Activated CD4-positive, alpha-beta memory T cell treated with anti-CD3 and anti-CD28 coated beads for 36 hours (primary cell): ENCODE measurements around the gene PIERCE2. TPM values are rescaled to one million over a fixed set of nuclear protein-coding genes. Genes with fewer than 3 reads are reported as not detected.
"Not testable (repeated sequence)": the region's sequence is repeated elsewhere in the genome, so short reads cannot be mapped to it uniquely, and the experiment has no call there.

ENCODE experiments used
- CTCF ChIA-PET: fragments of 350-600 bp; sonication (Branson Sonifier 250); formaldehyde crosslinking; loops from one replicate; lab custom pipeline; 2021; ENCODE audit warnings: antibody characterized with exemption, inconsistent platforms; lab: Charles Lee
- POLR2A ChIA-PET: fragments of 350-600 bp; sonication (Branson Sonifier 250); formaldehyde crosslinking; loops from one replicate; lab custom pipeline; 2021; ENCODE audit warnings: antibody characterized with exemption; lab: Charles Lee
- DNase-seq: peaks from one replicate; pipeline ENCODE4 v3.0.0-alpha.2; 2020
- H3K27ac Mint-ChIP-seq: one replicate; pipeline ENCODE4 v1.8.0; 2021; ENCODE audit warnings: mixed read lengths
- H3K27me3 Mint-ChIP-seq: one replicate; pipeline ENCODE4 v1.8.0; 2021; ENCODE audit warnings: mixed read lengths
- H3K36me3 Mint-ChIP-seq: one replicate; pipeline ENCODE4 v1.8.0; 2021; ENCODE audit warnings: mixed read lengths
- H3K4me1 Mint-ChIP-seq: one replicate; pipeline ENCODE4 v1.8.0; 2021; ENCODE audit warnings: low read depth, mixed read lengths
- H3K4me3 Mint-ChIP-seq: one replicate; pipeline ENCODE4 v1.8.0; 2021; ENCODE audit warnings: mild to moderate bottlenecking, mixed read lengths
- H3K9me3 Mint-ChIP-seq: one replicate; pipeline ENCODE4 v1.8.0; 2021; ENCODE audit warnings: mixed read lengths
- intact Hi-C: fragments of 100-400 bp; cut with micrococcal nuclease; formaldehyde crosslinking; loops from one replicate; pipeline ENCODE4 v1.15.1; 2023
- microRNA-seq: library from miRNA; unstranded; fragments of <30 nt; microRNA quantifications from one replicate; pipeline ENCODE4 v1.2.0, GENCODE V29; 2022; ENCODE audit warnings: borderline number of aligned reads, borderline microRNAs expressed, borderline replicate concordance
- total RNA-seq, 2 experiments: library from RNA; stranded (reverse); gene quantifications; one replicate each; pipeline ENCODE4 v1.2.3, GENCODE V29; 2021

The PIERCE2 gene
- total RNA-seq, 2 experiments from 2014 or later = 0.34 TPM; not detected in 1

DNA sequence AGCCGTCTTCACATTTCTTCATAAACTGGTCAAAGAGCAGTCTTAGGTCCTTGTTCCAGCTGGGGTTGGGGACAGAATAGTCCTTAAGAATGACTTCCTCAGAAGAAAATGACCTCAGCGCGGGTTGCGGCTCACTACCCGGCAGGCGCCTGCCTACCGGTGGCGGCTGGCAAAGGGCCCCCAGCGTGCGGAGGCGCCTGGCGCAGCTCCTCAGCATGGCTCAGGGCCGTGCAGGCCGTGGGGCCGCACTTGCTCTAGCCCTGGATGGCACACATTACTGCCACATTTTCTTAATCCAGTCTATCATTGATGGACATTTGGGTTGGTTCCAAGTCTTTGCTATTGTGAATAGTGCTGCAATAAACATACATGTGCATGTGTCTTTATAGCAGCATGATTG lies 34.8 kb downstream of the PIERCE2 start:
- H3K4me1 Mint-ChIP-seq, H3K36me3 Mint-ChIP-seq, POLR2A ChIA-PET, CTCF ChIA-PET, H3K4me3 Mint-ChIP-seq, H3K27me3 Mint-ChIP-seq, intact Hi-C loops, H3K27ac Mint-ChIP-seq, DNase-seq, H3K9me3 Mint-ChIP-seq: not testable (repeated sequence)

DNA sequence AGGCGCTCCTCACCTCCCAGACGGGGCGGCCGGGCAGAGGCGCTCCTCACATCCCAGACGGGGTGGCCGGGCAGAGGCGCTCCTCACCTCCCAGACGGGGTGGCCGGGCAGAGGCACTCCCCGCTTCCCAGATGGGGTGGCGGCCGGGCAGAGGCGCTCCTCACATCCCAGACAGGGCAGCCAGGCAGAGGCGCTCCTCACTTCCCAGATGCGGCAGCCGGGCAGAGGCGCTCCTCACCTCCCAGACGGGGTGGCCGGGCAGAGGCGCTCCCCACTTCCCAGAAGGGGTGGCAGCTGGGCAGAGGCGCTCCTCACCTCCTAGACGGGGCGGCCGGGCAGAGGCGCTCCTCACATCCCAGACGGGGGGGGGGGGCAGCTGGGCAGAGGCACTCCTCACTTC lies 37.6 kb downstream of the PIERCE2 start:
- H3K27ac Mint-ChIP-seq, intact Hi-C loops, H3K4me1 Mint-ChIP-seq, H3K9me3 Mint-ChIP-seq, H3K27me3 Mint-ChIP-seq, H3K36me3 Mint-ChIP-seq, CTCF ChIA-PET, DNase-seq, H3K4me3 Mint-ChIP-seq, POLR2A ChIA-PET: not testable (repeated sequence)

DNA sequence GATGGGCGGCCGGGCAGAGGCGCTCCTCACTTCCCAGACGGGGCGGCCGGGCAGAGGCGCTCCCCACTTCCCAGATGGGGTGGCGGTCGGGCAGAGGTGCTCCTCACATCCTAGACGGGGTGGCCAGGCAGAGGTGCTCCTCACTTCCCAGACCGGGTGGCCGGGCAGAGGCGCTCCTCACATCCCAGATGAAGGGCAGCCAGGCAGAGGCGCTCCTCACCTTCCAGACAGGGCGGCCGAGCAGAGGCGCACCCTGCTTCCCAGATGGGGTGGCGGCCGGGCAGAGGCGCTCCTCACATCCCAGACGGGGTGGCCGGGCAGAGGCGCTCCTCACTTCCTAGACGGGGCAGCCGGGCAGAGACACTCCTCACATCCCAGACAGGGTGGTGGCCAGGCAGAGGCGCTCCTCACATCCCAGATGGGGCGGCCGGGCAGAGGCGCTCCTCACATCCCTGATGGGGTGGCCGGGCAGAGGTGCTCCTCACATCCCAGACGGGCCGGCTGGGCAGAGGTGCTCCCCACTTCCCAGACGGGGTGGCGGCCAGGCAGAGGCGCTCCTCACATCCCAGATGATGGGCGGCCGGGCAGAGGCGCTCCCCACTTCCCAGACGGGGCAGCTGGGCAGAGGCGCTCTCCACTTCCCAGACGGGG lies 38.2 kb downstream of the PIERCE2 start:
- H3K4me1 Mint-ChIP-seq, CTCF ChIA-PET, intact Hi-C loops, DNase-seq, H3K36me3 Mint-ChIP-seq, POLR2A ChIA-PET, H3K27ac Mint-ChIP-seq, H3K27me3 Mint-ChIP-seq, H3K9me3 Mint-ChIP-seq, H3K4me3 Mint-ChIP-seq: not testable (repeated sequence)

DNA sequence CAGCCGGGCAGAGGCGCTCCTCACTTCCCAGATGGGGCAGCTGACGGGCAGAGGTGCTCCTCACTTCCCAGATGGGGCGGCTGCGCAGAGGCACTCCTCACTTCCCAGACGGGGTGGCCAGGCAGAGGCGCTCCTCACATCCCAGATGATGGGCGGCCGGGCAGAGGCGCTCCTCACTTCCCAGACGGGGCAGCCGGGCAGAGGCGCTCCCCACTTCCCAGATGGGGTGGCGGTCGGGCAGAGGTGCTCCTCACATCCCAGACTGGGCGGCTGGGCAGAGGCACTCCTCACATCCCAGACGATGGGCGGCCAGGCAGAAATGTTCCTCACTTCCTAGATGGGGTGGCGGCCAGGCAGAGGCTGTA lies 38.7 kb downstream of the PIERCE2 start:
- H3K9me3 Mint-ChIP-seq, intact Hi-C loops, H3K4me1 Mint-ChIP-seq: not testable (repeated sequence)

DNA sequence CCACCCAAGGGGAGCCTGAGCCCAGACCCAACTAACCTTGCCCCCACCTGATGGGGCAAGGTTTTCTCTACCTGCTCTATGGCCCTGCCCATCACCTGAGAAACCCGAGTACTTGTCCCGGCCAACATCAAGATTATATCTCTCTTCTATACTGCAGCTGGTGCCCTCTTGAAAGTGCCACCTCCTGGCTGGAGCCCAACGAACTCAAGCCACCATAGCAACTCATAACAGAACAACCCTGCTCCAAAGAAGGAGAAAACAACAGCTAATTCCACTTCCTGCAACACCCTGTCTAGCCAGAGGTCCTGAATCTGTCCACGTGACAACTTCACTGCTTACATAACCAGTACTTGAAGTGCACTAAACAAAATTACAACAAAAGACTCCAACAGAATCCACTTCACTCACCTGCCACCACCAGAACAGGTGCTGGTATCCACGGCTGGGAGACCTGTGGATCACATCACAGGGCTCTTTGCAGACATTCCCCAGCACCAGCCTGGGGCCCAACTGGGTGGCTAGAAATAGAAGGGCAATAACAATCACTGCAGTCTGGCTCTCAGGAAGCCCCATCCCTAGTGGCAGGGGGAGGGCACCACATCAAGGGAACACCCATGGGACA lies 49.2 kb downstream of the PIERCE2 start:
- ChIA-PET CTCF (no interaction called here), POLR2A (no interaction called here)
- H3K27me3 Mint-ChIP-seq = peaks cover 7% of the 10 kb centered on the region
- H3K4me1 Mint-ChIP-seq = no peaks in the 10 kb centered on the region
- H3K36me3 Mint-ChIP-seq = peaks cover 1% of the 10 kb centered on the region
- no peak overlapping the region for H3K4me3 Mint-ChIP-seq
- DNase-seq = no peak
- H3K27ac Mint-ChIP-seq = no peak overlapping the region
- intact Hi-C loops = no loop called here
- peaks cover 14% of the 10 kb centered on the region for H3K9me3 Mint-ChIP-seq

More for the DNA sequence above, 38.7 kb downstream of the PIERCE2 start:
- H3K4me3 Mint-ChIP-seq, H3K27ac Mint-ChIP-seq, POLR2A ChIA-PET, H3K36me3 Mint-ChIP-seq, CTCF ChIA-PET, DNase-seq, H3K27me3 Mint-ChIP-seq: not testable (repeated sequence)

DNA sequence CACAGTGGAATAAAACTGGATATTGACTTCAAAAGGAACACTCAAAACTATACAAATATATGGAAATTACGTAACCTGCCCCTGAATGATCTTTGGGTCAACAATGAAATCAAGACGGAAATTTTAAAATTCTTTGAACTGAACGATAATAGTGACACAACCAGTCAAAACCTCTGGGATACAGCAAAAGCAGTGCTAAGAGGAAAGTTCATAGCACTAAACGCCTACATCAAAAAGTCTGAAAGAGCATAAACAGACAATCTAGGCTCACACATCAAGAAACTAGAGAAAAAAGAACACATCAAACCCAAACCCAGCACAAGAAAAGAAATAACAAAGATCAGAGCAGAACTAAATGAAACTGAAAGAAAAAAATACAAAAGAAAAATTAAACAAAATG lies 53.2 kb downstream of the PIERCE2 start:
- CTCF ChIA-PET = no interaction called here
- Mint-ChIP-seq H3K27ac (no peak overlapping the region), H3K27me3 (peaks cover 3% of the 10 kb centered on the region), H3K4me3 (no peak overlapping the region), H3K36me3 (peaks cover 1% of the 10 kb centered on the region), H3K9me3 (peaks cover 14% of the 10 kb centered on the region), H3K4me1 (no peaks in the 10 kb centered on the region)
- POLR2A ChIA-PET = no interaction called here
- no peak for DNase-seq
- intact Hi-C loops = no loop called here

DNA sequence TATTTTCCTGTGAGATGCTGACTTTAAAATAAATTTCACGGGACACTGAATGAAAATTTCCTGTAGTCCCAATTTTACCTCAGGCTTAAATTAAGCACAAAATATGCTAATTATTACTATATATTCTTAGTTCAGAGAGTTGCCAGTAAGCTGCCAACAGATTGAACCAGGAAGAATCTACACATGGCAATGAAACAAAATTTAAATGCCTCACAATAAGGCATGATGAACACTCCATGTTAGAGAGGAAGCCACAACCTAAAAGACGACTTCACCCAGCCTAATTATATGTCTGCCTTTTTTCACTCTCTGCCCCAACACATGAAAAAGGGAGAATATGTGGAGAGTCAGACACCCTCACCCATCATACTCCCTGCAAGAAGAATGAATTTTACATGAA lies 60.0 kb downstream of the PIERCE2 start:
- Mint-ChIP-seq H3K9me3 (no peaks in the 10 kb centered on the region), H3K27ac (no peak overlapping the region), H3K4me3 (no peak overlapping the region), H3K36me3 (no peaks in the 10 kb centered on the region), H3K27me3 (peaks cover 2% of the 10 kb centered on the region), H3K4me1 (no peaks in the 10 kb centered on the region)
- ChIA-PET CTCF (no interaction called here), POLR2A (no interaction called here)
- intact Hi-C loops = no loop called here
- DNase-seq = no peak

Small RNA genes within 50 kb of the gene (microRNA-seq; reads per million reads assigned to microRNA genes)
- gene MIR628 = 23.6 reads per million, percentile 46 among the genes with 10 or more reads in this experiment

Other genes with a start within 250 kb of the PIERCE2 start
- gene RSL24D1, start 211.6 kb upstream of the PIERCE2 start, total RNA-seq = 100 to 1,000 TPM; 157 to 163 TPM
- 100 to 1,000 TPM; 216 to 217 TPM for gene RAB27A, start 118.7 kb upstream of the PIERCE2 start, total RNA-seq
- 10 to 100 TPM; 10.5 to 11.1 TPM for gene PIGBOS1, start 89.4 kb upstream of the PIERCE2 start, total RNA-seq
- gene PIGB, start 89.3 kb upstream of the PIERCE2 start, total RNA-seq = 10 to 100 TPM; 18.0 to 18.9 TPM
- 10 to 100 TPM; 14.4 to 16.5 TPM for gene CCPG1, start 136 bp upstream of the PIERCE2 start, total RNA-seq
- under 1 TPM; 0.57 to 0.94 TPM for gene DNAAF4, start 99.7 kb downstream of the PIERCE2 start, total RNA-seq
- not detected for gene PYGO1, start 179.8 kb downstream of the PIERCE2 start, total RNA-seq